Right lobe of liver (tissue), 6 donors: ENCODE data around the gene SH3RF1. TPM values are rescaled to one million over a fixed set of nuclear protein-coding genes. Genes with fewer than 3 reads are reported as not detected.

Experiments
- ATAC-seq, 4 donors: fragments of 200-7000 bp; cut with Tn5 transposase; one replicate each; pipeline ENCODE4 v1.9.1; 2020; ENCODE audit warnings: mild to moderate bottlenecking in 4 of 4, moderate library complexity in 4 of 4
- DNase-seq, 3 donors: peaks; one replicate each; pipeline ENCODE4 v3.0.0-alpha.2; 2020
- H3K27ac ChIP-seq, 3 donors: fragments of 200-600 bp; one replicate each; pipeline ENCODE4 v1.8.0; 2022
- H3K27me3 ChIP-seq, 2 donors: fragments of 200-600 bp; one replicate each; pipeline ENCODE4 v1.8.0; 2022
- H3K36me3 ChIP-seq, 4 donors: fragments of 200-600 bp; sonication (generic) in 1 of 4; one replicate each; pipeline versions ENCODE4 v1.5.1 to v1.8.0; 2017 to 2022; ENCODE audit warnings: control low read depth in 1 of 4
- H3K4me1 ChIP-seq, 4 donors: fragments of 200-600 bp; sonication (generic) in 1 of 4; one replicate each; pipeline versions ENCODE4 v1.5.1 to v1.8.0; 2017 to 2022; ENCODE audit warnings: control low read depth in 1 of 4
- H3K4me3 ChIP-seq, 3 donors: fragments of 200-600 bp; one replicate each; pipeline ENCODE4 v1.8.0; 2022
- H3K9me3 ChIP-seq, 4 donors: fragments of 200-600 bp; sonication (generic) in 1 of 4; one replicate each; pipeline versions ENCODE4 v1.5.1 to v1.8.0; 2017 to 2022; ENCODE audit warnings: control low read depth in 1 of 4
- POLR2A ChIP-seq: fragments of 450-650 bp; IDR thresholded peaks from one replicate; pipeline ENCODE4 v1.6.1; 2017; ENCODE audit warnings: antibody characterized with exemption, mild to moderate bottlenecking
- WGBS: methylation state at CpG from one replicate; pipeline ENCODE4 v1.1.6; 2018; ENCODE audit warnings: low coverage, low lambda C conversion rate; ENCODE audit not compliant: insufficient coverage; ENCODE audit errors: missing lambda C conversion rate; 5-methylcytosine and 5-hydroxymethylcytosine counted together
- intact Hi-C, 2 donors: fragments of 100-400 bp; cut with DNase I; formaldehyde crosslinking; loops; one replicate each; pipeline versions ENCODE4 v1.11.2 to v1.14.1; 2022
- total RNA-seq, 6 experiments: library from RNA; depleted of rRNA in 2 of 6; stranded (reverse); fragments of >200 nt in 2 of 6; fragmentation: NEBNext Ultra II Directional in 3 of 6; extraction: Animal tissue kit (Norgen Biotek cat#: 25700) in 3 of 6; gene quantifications; one replicate each; pipeline versions ENCODE4 v1.1.0 to v1.2.4, GENCODE V29; 2016 to 2023
- TF ChIP-seq, protein P1 (sequence below), 4 donors: fragments of 200-600 bp in 3 of 4; fragments of 450-650 bp in 1 of 4; IDR thresholded peaks; one replicate each; pipeline versions ENCODE4 v1.5.1 to v1.8.0; 2016 to 2022; ENCODE audit warnings: antibody characterized with exemption in 4 of 4, mild to moderate bottlenecking in 2 of 4
- donor health status: DM: no; HTN: yes; CAD: no.
- donor health status: DM: no; HTN: no; CAD: no.
- donor health status: DM: no; HTN: no; CAD: no.
- donor health status: DM: no; HTN: yes; CAD: no.
- donor health status: DM: no; HTN: yes; CAD: no.

SH3RF1 gene
- total RNA-seq, 6 experiments from 2014 or later = 5.5 to 11.0 (median 7.3) TPM

DNA sequence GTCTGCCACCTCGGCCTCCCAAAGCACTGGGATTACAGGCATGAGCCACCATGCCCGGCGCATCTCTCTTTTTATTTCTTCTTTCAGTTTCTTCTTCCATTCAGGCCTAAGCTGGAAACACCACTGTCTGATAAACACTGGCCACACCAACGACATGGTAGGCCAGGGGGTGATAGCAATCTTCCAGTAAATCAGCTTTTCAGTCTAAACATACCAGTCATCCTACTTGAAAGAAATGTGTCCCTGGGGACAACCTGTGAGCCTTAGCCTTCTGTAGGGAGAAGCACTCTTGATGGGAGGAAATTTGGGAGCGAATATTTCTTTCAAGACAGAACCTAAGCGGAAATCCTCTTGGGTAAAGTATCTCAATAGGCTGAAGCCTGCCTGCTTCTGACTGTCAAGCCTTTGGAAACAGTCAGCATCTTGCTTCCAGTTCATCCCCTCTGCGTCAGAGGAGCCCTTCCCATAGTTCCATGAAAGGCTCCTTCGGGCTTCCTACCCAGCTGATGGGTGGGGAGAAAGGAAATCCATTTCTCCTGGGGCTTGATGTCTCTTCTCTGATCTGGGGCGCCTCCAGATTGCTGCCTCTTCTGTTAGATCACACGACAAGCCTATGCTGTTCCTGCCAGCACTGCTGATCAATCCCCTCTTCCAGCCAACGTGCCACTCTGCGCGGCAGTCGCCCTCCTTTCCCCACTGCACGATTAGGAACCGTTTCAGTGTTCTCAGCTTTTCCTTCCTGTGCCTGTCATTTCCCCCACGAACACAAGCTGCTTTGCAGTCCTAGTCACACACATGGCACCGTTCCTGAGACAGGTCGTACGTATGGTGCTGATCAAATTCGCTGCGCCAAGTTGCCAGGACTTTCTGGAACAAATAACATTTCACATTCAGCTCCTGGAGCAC is 211.2 kb downstream of the SH3RF1 start:
- 65% methylated on average over 17 of the region's 22 CpGs for WGBS
- H3K27ac ChIP-seq = peak overlapping the region in 1 of 3 donors; percentile 37
- ATAC-seq = peak in 2 of 4 donors; percentile 5 to 23

DNA sequence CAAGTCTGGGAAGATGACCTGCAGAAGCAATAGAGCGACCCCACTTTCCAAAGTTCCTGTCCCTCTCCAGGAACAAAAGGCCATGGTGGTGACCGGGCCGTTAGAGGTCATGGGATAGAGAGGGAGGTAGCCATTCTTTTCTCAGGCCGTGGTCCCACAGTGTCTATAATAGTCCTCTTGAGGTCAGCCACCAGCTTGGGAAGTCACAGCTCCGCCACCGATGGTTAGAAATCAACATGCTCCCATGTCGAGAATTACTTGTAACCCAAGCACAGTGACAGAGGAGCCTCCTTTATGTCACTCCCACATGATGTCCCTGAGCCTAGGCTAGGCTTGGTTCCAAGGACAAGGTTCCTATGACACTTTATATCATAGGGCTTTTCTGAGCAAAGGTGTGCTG is 212.4 kb downstream of the SH3RF1 start:
- WGBS = 83% methylated on average over 4 of the region's 7 CpGs
- Histone ChIP-seq H3K4me3 (no peak overlapping the region), H3K9me3 (no peaks in the 10 kb centered on the region), H3K36me3 (no peaks in the 10 kb centered on the region), H3K4me1 (peaks cover 0 to 31% (median 9%) of the 10 kb centered on the region in 4 donors), H3K27ac (no peak overlapping the region), H3K27me3 (no peaks in the 10 kb centered on the region)
- ATAC-seq = peak in 1 of 4 donors; percentile 16
- DNase-seq = no peak
- intact Hi-C loops = no loop called here
- TF ChIP-seq POLR2A = no peak
- TF ChIP-seq, protein P1, sequence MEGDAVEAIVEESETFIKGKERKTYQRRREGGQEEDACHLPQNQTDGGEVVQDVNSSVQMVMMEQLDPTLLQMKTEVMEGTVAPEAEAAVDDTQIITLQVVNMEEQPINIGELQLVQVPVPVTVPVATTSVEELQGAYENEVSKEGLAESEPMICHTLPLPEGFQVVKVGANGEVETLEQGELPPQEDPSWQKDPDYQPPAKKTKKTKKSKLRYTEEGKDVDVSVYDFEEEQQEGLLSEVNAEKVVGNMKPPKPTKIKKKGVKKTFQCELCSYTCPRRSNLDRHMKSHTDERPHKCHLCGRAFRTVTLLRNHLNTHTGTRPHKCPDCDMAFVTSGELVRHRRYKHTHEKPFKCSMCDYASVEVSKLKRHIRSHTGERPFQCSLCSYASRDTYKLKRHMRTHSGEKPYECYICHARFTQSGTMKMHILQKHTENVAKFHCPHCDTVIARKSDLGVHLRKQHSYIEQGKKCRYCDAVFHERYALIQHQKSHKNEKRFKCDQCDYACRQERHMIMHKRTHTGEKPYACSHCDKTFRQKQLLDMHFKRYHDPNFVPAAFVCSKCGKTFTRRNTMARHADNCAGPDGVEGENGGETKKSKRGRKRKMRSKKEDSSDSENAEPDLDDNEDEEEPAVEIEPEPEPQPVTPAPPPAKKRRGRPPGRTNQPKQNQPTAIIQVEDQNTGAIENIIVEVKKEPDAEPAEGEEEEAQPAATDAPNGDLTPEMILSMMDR (IDR thresholded peaks at IDR 0.05) = no peak

More for the DNA sequence above, 211.2 kb downstream of the SH3RF1 start:
- Histone ChIP-seq H3K9me3 (no peaks in the 10 kb centered on the region), H3K27me3 (no peaks in the 10 kb centered on the region), H3K4me1 (peaks cover 0 to 31% (median 9%) of the 10 kb centered on the region in 4 donors), H3K36me3 (no peaks in the 10 kb centered on the region), H3K4me3 (no peak overlapping the region)
- DNase-seq = no peak
- intact Hi-C loops = no loop called here
- TF ChIP-seq, protein P1 (IDR thresholded peaks at IDR 0.05) = no peak
- TF ChIP-seq POLR2A = no peak

DNA sequence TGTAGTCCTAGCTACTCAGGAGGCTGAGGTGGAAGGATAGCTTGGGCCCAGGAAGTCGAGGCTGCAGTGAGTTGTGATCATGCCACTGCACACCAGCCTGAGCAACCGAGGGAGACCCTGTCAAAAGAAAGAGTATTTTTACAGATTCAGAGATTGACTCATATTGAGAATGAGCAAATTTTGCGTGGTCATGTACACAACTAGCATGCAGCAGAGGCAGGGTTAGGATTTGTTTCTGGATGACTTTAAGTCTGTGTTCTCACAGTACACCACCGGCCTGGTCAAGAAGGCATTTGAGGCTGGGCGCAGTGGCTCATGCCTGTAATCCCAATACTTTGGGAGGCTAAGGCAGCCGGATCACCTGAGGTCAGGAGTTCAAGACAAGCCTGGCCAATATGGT is 215.9 kb downstream of the SH3RF1 start:
- DNase-seq = no peak
- Histone ChIP-seq H3K27ac (no peak overlapping the region), H3K4me1 (peaks cover 0 to 13% (median 8%) of the 10 kb centered on the region in 4 donors), H3K9me3 (no peaks in the 10 kb centered on the region), H3K27me3 (no peaks in the 10 kb centered on the region), H3K36me3 (no peaks in the 10 kb centered on the region), H3K4me3 (no peak overlapping the region)
- no peak for TF ChIP-seq POLR2A
- TF ChIP-seq, protein P1 (IDR thresholded peaks at IDR 0.05) = no peak
- ATAC-seq = no peak
- intact Hi-C loops = no loop called here
- WGBS = 86% methylated on average over 3 of the region's 6 CpGs

DNA sequence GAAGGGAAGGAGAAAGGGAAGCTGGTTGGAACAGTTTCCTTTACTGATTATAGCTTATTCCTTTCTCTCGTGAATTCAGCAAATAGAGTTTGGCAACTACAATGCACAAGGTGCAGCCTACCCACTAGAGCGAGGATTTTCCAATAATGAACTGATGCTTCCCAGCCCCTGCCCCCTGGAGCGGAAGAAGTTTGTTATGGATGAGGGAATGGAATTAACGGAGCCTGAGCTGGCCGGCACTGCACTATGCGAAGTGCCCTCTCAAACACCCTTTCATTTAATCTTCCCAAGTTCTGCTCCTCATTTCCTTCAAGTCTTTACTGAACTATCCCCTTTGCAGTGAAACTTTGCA is 218.2 kb downstream of the SH3RF1 start:
- no peaks in the 10 kb centered on the region for H3K36me3 ChIP-seq
- no peaks in the 10 kb centered on the region for H3K9me3 ChIP-seq
- no peaks in the 10 kb centered on the region for H3K27me3 ChIP-seq
- no peak overlapping the region for H3K27ac ChIP-seq
- intact Hi-C loops = no loop called here
- H3K4me3 ChIP-seq = no peak overlapping the region
- 58% methylated on average over 6 of the region's 6 CpGs for whole genome bisulfite sequencing
- no peak for ATAC-seq
- no peak for TF ChIP-seq POLR2A
- TF ChIP-seq, protein P1 (IDR thresholded peaks at IDR 0.05) = no peak
- peaks cover 0 to 12% (median 7%) of the 10 kb centered on the region in 4 donors for H3K4me1 ChIP-seq
- DNase-seq = no peak
